Measurements from ENCODE around the gene CLIP3.
"Not testable (repeated sequence)": the region's sequence is repeated elsewhere in the genome, so short reads cannot be mapped to it uniquely, and the experiment has no call there.

The CLIP3 gene

DNA sequence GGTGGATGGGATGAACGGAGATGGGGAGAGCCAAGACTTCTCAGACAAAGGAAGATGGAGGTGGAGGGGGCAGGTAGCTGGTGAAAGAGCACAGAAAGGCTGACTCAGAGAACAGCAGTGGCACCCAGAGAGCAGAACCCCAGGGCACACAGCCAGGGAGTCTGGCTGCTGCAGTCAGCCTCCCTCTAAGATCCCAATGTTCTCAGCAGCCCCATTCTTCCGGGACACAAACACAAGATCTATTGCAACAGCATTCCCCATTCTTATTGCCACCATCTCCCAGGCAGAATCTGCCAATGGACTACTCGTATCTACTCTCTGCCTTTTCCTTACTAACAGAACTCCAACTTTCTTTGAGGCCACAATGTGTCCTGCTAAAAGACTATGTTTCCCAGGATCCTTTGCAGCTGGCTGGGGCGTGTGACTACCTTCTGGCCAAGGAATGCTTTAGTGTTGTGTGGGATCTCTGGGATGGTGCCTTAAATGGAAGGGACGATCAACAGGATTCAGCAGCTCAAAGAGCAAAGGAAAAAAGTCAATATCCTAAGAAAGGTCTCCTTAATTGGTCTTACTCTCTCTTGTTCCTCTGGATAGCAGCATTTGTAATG, 13.9 kb upstream of the CLIP3 start:
- no peak for DNase-seq

DNA sequence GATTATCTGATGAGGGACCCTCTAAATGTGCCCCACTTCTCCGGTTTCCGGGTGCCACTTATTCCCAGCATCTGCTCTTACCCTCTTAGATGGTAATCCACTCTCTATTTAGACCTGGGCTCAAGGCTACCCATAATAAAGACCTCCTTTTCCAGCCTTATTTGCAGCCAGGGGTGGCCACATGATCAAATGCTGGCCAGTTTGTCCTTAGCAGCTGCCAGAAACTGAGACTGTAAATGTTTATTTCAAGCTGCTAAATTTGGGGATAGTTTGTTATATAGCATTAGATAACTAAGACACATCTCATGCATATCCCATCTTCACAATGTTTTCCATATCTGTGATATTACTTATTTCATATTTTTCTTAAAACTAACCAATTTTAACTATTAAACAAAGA, 11.3 kb upstream of the CLIP3 start:
- DNase-seq = no peak

- no peak for DNase-seq
These were observed 9.2 kb upstream of the CLIP3 start for GRCh38 chr19:36041831-36042230.

- not testable (repeated sequence) for DNase-seq
These were observed 8.4 kb upstream of the CLIP3 start for GRCh38 chr19:36041092-36041491.

DNA sequence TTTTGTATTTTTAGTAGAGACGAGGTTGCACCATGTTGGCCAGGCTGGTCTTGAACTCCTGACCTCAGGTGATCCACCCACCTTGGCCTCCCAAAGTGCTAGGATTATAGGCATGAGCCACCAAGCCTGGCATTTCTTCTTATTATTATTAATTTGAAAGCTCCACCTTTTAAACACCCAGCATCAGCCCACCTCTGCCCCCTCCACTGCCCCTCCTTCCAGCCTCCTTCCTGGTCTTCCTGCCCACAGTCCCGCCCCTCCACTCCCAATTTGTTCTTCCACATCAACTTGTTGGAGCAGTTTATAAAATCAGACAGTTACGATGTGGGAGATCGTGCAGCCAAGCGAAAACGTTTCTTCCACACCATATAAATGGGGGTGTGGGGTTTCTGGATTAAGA, 7.8 kb upstream of the CLIP3 start:
- DNase-seq = no peak

- no peak for DNase-seq
These were observed 1.4 kb downstream of the CLIP3 start for GRCh38 chr19:36031308-36031707.

- no peak for DNase-seq
These were observed 2.2 kb downstream of the CLIP3 start for GRCh38 chr19:36030264-36031148.

DNA sequence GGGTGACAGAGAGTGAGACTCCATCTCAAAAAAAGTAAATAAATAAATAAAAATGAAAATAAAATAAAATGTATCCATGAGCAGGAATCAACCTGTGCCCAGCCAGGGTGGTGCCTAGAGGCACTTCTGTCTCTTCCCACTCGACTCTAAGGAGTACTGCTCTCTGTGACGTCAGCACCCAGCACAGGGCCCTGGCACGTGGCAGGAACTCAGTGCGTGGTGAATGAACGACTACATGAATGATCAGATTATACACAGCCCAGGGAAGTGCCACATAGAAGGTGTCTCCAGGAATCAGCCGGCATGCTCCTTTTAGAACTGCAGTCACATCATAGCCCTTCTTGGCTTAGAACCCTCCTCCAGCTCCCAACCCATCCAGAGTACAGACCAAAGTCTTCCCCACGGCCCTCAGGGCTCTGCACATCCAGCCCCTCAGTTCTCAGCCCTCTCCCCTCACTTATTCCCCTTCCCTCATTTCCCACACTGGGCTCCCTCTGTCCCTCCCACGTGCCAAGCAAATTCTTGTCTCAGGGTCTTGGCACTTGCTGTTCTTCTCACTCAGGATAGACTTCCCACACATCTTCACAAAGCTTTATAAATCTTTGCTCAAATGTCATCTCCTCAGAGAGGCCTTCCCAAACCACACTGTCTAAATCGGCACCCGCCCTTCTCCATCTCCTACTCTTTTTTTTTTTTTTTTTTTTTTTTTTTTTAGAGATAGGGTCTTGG, 4.2 kb downstream of the CLIP3 start:
- no peak for DNase-seq

GRCh38 chr19:36027696-36028095, 5.0 kb downstream of the CLIP3 start:
- no peak for DNase-seq

DNA sequence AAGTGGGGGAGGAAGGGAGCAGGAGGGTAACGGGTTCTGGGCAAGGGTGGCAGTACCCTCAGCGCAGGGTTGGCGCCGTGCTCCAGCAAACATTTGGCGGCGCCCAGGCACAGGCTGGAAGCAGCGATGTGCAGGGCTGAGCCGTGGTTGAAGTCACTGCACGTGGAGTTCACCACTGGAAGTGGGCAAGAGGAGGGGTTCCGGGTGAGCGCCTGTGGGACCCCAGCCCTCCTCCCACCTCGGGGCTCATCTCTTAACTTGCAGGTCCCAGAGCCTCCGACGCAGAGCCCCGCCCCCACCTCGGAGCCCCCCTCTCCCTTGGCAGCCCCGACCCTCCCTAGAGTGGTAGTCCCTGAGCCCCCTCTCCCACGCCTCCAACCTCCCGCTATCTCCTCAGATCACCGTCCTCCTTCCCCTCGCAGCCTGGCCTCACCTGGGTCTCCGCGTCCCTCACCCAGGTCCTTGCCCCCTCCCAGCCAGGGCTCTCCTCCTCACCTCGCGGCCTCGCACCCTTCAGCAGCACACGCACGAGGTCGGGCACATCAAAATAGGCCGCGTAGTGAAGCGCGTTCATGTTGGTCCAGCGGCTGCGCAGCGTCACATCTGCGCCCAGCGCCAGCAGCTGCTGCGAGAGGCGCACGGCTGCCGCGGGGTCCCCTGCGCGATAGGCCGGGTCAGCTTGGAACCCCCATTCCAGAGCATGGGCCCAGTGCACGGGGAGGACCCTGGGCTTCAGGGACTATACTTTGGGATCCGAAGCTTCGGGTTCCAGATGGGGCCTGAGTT, 6.4 kb downstream of the CLIP3 start:
- no peak for DNase-seq

- DNase-seq = no peak
These were observed 7.1 kb downstream of the CLIP3 start for GRCh38 chr19:36025541-36025940.

- no peak for DNase-seq
These were observed 9.2 kb downstream of the CLIP3 start for GRCh38 chr19:36023432-36023831.

- no peak for DNase-seq
These were observed 13.5 kb downstream of the CLIP3 start for GRCh38 chr19:36019061-36019670.

GRCh38 chr19:36014012-36014924, 18.4 kb downstream of the CLIP3 start, which contains the start of gene ALKBH6:
Gene ALKBH6 (minus strand): TSS chr19:36014213. CDS start chr19:36013397, 816 bp downstream.
- DNase-seq = peak; percentile 100

DNA sequence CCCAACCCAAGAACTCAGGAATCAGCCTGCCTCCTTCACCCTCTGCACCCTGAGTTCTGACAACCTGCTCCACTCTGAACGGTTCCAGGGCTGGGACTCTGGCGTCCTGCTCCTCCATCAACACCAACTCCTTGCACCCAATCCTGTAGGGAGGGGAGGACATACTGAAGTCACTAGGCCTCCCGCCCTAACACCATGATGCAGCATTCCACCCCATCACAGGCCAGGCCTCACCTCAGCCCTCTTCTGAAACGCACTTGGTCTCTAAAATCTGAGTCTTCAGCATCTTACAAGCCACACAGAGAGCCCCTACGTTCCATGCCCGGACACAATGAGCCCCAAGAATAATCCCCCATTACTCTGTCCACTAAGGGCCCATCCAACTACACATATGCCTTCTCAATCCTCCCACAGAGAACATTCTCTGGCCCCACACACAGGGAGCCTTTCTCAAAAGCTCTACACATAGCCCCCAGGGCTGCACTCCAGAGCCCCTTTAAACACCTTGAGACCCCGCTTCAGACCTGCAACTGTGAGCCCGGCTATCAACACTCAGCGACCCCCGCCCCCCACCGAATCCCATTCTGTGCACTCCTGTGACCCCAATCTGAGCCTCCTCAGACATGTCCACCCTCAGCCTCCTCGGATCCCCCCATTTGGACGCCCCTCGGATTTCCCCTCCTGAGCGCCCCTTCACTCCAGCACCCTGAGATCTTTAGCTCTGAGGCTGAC, 19.2 kb downstream of the CLIP3 start:
- no peak for DNase-seq

DNA sequence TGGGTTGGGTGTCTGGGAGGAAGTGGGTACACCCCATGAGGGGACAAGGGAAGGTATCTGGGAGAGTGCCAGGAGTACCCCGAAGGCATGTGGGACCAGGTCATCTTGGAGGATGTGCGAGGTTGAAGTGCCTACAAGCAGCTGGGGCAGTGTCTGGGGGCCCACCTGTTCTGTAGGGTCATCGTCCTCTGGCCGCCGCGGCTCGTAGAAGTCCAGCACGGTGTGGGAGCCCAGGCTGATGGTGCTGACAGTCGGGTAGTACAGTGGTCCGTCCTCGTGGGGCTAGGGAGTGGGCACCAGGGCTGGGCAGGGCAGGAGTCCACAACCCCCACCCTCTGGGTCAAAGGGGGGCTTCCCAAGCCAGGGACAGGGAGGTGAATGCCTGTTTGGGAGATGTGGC, 22.3 kb downstream of the CLIP3 start:
- DNase-seq = no peak

DNA sequence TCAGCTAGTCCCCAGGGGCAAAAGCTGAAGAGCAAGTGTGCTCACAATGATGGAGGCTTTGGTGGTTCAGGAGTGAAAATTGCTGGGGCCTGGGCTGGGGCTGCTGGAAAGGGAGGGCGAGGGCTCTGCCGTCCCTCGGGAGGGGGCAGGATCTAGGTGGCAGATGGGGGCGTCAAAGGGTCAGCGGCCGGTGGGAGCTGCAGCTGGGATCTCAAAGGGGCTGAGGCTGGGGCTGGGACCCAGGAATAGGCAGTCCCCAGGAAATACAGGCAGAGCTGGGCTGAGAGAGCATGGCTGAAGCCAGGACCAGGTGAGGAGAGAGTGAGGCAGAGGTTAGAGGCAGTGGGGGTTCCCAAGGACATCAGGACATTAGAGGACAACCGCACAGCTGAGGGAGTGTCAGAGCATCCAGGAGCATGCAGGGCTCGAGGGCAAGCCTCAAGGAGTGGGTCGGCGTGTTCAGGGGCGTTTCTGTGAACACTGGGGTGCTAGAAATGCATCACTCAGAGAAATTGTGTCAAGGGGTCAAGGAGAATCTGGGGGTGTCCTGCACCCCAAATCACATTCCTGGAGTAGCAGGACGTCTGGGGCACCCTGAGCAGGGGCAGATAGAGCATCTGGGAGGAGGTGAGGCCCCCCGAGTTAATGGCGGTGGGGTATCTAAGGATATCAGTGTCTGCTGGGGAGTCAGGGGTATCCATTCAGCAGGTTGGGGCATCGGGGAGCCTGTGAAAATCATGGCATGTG, 22.9 kb downstream of the CLIP3 start:
- no peak for DNase-seq

- DNase-seq = peak; percentile 76
These were observed 23.5 kb downstream of the CLIP3 start for GRCh38 chr19:36009220-36009619.

DNA sequence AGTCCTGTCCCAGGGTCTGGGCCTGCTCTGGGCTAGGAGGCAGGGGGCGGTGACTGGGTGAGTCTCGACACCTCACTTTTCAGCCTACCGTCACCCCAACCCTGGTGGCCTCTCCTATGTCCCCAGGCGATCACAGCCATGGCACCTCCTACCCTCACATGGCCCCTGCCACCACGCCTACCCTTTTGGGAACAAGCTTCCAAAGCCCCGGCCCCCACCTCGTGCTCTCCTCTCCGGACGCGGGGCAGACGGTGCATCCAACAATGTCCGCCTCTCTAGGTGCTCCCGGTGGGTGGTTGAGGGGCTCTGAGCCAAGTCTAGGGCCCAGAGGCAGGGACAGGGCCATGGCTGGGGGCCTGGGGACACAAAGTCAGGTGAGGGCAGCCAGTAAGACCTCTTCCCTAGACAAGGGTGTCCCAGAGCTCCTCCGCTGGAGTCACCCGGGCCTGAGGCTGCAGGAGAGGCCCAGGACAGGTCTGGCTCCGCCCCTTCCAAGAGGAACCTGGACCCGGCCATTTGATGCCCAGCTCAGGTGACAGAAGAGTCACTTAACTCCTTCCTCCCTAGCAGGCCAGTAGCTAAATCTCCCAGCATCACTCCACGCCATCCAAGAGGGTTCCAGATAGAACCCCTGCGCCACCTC, 24.2 kb downstream of the CLIP3 start, which contains the start of gene SYNE4:
TSS of gene SYNE4 (minus strand) at position 478 of the 643 bp plus-strand sequence. CDS start at position 346, 132 bp downstream.
- DNase-seq = no peak

All from stimulated activated CD4-positive, alpha-beta T cell treated with anti-CD3 and anti-CD28 coated beads, Interleukin-15, amount 100 ng/mL, for 24 hours (primary cell).